HepG2 (cell line): ENCODE data around the gene BAHD1. TPM values are rescaled to one million over a fixed set of nuclear protein-coding genes. Genes with fewer than 3 reads are reported as not detected.

Source experiments
- ATAC-seq: fragments of 200-7000 bp; cut with Tn5 transposase; 3 replicates; pipeline ENCODE4 v1.9.1; 2020; ENCODE audit warnings: mild to moderate bottlenecking, moderate library complexity
- BruUV-seq: library from RNA; stranded (reverse); fragments of 400-500 nt; replicated peaks from 2 replicates; lab custom pipeline; 2021; lab: Mats Ljungman, UMichigan
- CTCF ChIA-PET: fragments of 300-600 bp; formaldehyde crosslinking; extraction: SDS; loops from one replicate; lab custom pipeline; 2021; ENCODE audit warnings: low total read pairs, inconsistent platforms, low intra/inter-chr PET ratio; lab: Yijun Ruan, JAX
- POLR2A ChIA-PET: fragments of 350-600 bp; sonication (Branson Sonifier 250); formaldehyde crosslinking; loops from one replicate; lab custom pipeline; 2020; ENCODE audit warnings: antibody characterized with exemption, inconsistent platforms; lab: Yijun Ruan, JAX
- DNase-seq: peaks from one replicate; pipeline ENCODE4 v3.0.0-alpha.2; 2015; ENCODE audit warnings: low spot score
- FAIRE-seq: peaks from 3 replicates; lab custom pipeline; 2011; peaks lifted over from hg19 to GRCh38; lab: Jason Lieb, UNC
- H2AFZ ChIP-seq: one replicate; pipeline ENCODE4 v1.6.1; 2011; ENCODE audit warnings: low read length, inconsistent platforms
- H3K27ac ChIP-seq: fragments of 300-600 bp; 3 replicates; pipeline ENCODE4 v1.8.0; 2011; ENCODE audit warnings: mixed run types, mild to moderate bottlenecking, mixed read lengths, low read length, inconsistent platforms; ENCODE audit not compliant: insufficient read depth; ENCODE audit errors: extremely low read length
- H3K27me3 ChIP-seq, 2 experiments: fragments of 200-600 bp in 1 of 2; 2 replicates in 1 of 2; 3 replicates in 1 of 2; pipeline versions ENCODE4 v1.6.0 to v1.8.0; 2011; ENCODE audit warnings: low read length in 2 of 2, mild to moderate bottlenecking in 2 of 2, moderate library complexity in 2 of 2, inconsistent platforms in 1 of 2; ENCODE audit not compliant: insufficient read depth in 2 of 2, control insufficient read depth in 1 of 2
- H3K36me3 ChIP-seq, 2 experiments: fragments of 200-600 bp in 1 of 2; replicated peaks in 1 of 2; 2 replicates in 1 of 2; 3 replicates in 1 of 2; pipeline versions ENCODE4 v1.5.1 to v1.8.0; 2011; ENCODE audit warnings: low read length in 2 of 2, inconsistent platforms in 1 of 2; ENCODE audit not compliant: insufficient read depth in 2 of 2, control insufficient read depth in 1 of 2
- H3K4me1 ChIP-seq: 2 replicates; pipeline ENCODE4 v1.5.1; 2012; ENCODE audit warnings: low read length, inconsistent platforms; ENCODE audit not compliant: insufficient read depth
- H3K4me2 ChIP-seq: 2 replicates; pipeline ENCODE4 v1.6.0; 2011; ENCODE audit warnings: low read depth, low read length, inconsistent platforms
- H3K4me3 ChIP-seq, 3 experiments: fragments of 200-600 bp in 1 of 3; sonication (generic), shearing (Covaris generic) in 1 of 3; replicated peaks in 1 of 3; 2 replicates each; pipeline ENCODE4 v1.5.1; 2011 to 2016; ENCODE audit warnings: low read length in 3 of 3, inconsistent platforms in 2 of 3, low read depth in 2 of 3, mild to moderate bottlenecking in 2 of 3, control low read depth in 1 of 3, mixed read lengths in 1 of 3; ENCODE audit not compliant: insufficient read depth in 1 of 3
- H3K79me2 ChIP-seq: one replicate; pipeline ENCODE4 v1.6.1; 2011; ENCODE audit warnings: low read length, inconsistent platforms; ENCODE audit not compliant: insufficient read depth
- H3K9ac ChIP-seq: 2 replicates; pipeline ENCODE4 v1.6.0; 2011; ENCODE audit warnings: mild to moderate bottlenecking, low read depth, low read length, inconsistent platforms; ENCODE audit not compliant: insufficient read depth
- H3K9me3 ChIP-seq: 2 replicates; pipeline ENCODE4 v1.5.1; 2012; ENCODE audit warnings: mild to moderate bottlenecking, low read length
- H4K20me1 ChIP-seq: 2 replicates; pipeline ENCODE4 v1.6.0; 2011; ENCODE audit warnings: inconsistent platforms, mild to moderate bottlenecking, low read length, moderate library complexity; ENCODE audit not compliant: insufficient read depth
- HMG20A ChIP-seq: IDR thresholded peaks from 2 replicates; pipeline ENCODE4 v1.6.1; 2016; ENCODE audit warnings: borderline replicate concordance
- NR2F1 ChIP-seq, 2 experiments: fragments of 450-650 bp in 1 of 2; formaldehyde crosslinking in 1 of 2; IDR thresholded peaks; 2 replicates each; pipeline versions ENCODE4 v1.5.0 to v1.6.1; 2016 to 2020; ENCODE audit warnings: mild to moderate bottlenecking in 1 of 2, missing compliant biosample characterization in 1 of 2, missing genetic modification reagents in 1 of 2, moderate library complexity in 1 of 2
- PLRG1 ChIP-seq: fragments of 450-650 bp; conservative IDR thresholded peaks from 2 replicates; pipeline ENCODE4 v1.6.1; 2016
- ZNF558 ChIP-seq: sonication (generic); formaldehyde crosslinking; IDR thresholded peaks from 2 replicates; pipeline ENCODE4 v1.9.0; 2022; ENCODE audit warnings: mild to moderate bottlenecking, missing genetic modification reagents, borderline replicate concordance
- ZNF83 ChIP-seq: sonication (generic); formaldehyde crosslinking; IDR thresholded peaks from 2 replicates; pipeline ENCODE4 v1.4.0; 2020; ENCODE audit warnings: missing genetic modification reagents, mild to moderate bottlenecking, borderline replicate concordance
- WGBS: methylation state at CpG from one replicate; pipeline ENCODE4 v1.1.6; 2017; ENCODE audit warnings: low lambda C conversion rate; 5-methylcytosine and 5-hydroxymethylcytosine counted together
- in situ Hi-C: cut with HindIII; loops from 2 replicates; pipeline ENCODE4 v1.10.0; 2017; ENCODE audit warnings: low pct_unique_long_range_greater_than_20kb; ENCODE audit not compliant: extremely low pct_ligation_motif_present
- intact Hi-C: fragments of 100-400 bp; cut with micrococcal nuclease; formaldehyde crosslinking; loops from one replicate; pipeline ENCODE4 v1.10.0; 2022; ENCODE audit not compliant: unreplicated experiment
- polyA plus RNA-seq, 8 experiments: library from polyadenylated mRNA; depleted of rRNA in 3 of 8; stranded (reverse) in 7 of 8; unstranded in 1 of 8; fragments of >200 nt; fragmentation: Illumina TruSeq in 4 of 8; extraction: Trizol in 4 of 8; gene quantifications; 2 replicates each; pipeline versions ENCODE4 v1.2.1 to v1.2.3, GENCODE V29; 2011 to 2016; ENCODE audit warnings: low read depth in 4 of 8, missing spikeins in 1 of 8, mixed read lengths in 1 of 8; ENCODE audit not compliant: insufficient read depth in 1 of 8
- total RNA-seq, 5 experiments: library from RNA; depleted of rRNA; stranded (reverse); fragments of >200 nt; fragmentation: Illumina TruSeq; extraction: Trizol; gene quantifications; 2 replicates each; pipeline ENCODE4 v1.2.3, GENCODE V29; 2016; ENCODE audit warnings: low read depth in 1 of 5
- TF ChIP-seq, protein P1 (sequence below): IDR thresholded peaks from 2 replicates; pipeline ENCODE4 v1.6.1; 2016
- TF ChIP-seq, protein P2 (sequence below): sonication (generic); formaldehyde crosslinking; conservative IDR thresholded peaks from 2 replicates; pipeline ENCODE4 v1.5.0; 2020; ENCODE audit warnings: missing genetic modification reagents
- TF ChIP-seq, protein P3 (sequence below): sonication (generic); formaldehyde crosslinking; IDR thresholded peaks from 2 replicates; pipeline ENCODE4 v1.4.0; 2020; ENCODE audit warnings: missing genetic modification reagents

Gene BAHD1
- total and polyA plus RNA-seq, 2 of the 13 experiments (the other 11 are each of a cell fraction or from before 2014, with no cell fraction given) = 3.3 to 8.7 TPM

DNA sequence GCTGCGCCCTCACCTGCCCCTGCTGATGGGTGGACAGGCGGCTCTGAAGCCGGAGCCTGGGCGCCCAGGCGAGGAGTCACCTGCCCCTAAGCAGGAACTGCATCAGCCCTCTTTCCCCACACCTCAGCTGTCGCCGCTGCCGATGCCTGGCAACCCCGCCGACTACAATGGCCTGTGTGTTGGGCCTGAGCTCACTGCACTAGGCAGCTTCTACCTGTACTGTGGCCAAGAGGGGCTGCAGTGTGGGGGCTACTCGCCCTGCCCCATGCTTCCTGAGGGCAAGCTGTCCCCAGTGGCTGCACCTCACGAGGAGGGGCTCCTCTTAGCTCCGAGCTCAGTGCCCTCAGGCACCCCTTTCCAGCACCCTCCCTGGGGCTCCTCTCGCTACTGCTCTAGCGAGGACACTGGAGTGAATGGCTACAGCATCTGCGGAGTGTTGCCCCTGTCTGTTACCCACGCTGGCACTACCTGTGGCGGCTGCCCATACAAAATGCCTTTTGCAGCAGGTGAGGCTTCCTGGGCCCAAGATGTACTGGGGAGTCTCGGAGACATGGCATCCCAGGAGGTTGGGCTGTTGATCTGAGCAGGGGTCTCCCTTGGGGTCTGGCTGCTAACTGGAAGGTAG, 18.8 kb downstream of the BAHD1 start (continued):
- TF ChIP-seq ZNF558 (CRISPR knock-in tag) (no peak), ZNF83 (CRISPR knock-in tag) (no peak)

DNA sequence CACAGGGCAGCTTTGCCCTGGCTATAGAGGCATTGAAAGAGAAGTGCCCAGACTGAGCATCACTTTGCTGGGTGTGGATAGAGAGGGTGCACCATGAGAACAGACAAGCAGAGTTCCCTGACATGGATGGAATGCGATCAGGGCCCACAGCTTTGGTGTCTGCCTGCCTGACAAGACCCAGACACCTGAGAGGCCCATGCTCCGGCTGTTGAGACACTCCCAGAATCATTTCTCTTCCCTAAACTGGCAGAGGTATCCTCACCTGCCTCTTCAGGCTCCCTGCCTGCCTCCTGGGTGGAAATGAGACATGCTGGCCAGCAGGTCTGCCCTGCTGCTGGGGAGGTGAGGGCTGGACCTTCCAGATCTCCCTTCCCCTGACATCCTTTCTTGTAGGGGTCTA, 19.7 kb downstream of the BAHD1 start:
- BruUV-seq = no TSS peak
- H3K9me3 ChIP-seq = no peaks in the 10 kb centered on the region
- CTCF ChIA-PET = no interaction called here
- peaks cover 20% of the 10 kb centered on the region for H3K4me1 ChIP-seq
- intact Hi-C loops = no loop called here
- in situ Hi-C loops = no loop called here
- H4K20me1 ChIP-seq = no peaks in the 10 kb centered on the region
- no peak overlapping the region for H3K27ac ChIP-seq
- TF ChIP-seq NR2F1 (CRISPR knock-in tag; IDR thresholded peaks at IDR 0.05) (no peak), HMG20A (CRISPR knock-in tag) (no peak), PLRG1 (no peak)
- TF ChIP-seq, protein P1, sequence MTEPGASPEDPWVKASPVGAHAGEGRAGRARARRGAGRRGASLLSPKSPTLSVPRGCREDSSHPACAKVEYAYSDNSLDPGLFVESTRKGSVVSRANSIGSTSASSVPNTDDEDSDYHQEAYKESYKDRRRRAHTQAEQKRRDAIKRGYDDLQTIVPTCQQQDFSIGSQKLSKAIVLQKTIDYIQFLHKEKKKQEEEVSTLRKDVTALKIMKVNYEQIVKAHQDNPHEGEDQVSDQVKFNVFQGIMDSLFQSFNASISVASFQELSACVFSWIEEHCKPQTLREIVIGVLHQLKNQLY (CRISPR knock-in tag) = no peak
- TF ChIP-seq, protein P2, sequence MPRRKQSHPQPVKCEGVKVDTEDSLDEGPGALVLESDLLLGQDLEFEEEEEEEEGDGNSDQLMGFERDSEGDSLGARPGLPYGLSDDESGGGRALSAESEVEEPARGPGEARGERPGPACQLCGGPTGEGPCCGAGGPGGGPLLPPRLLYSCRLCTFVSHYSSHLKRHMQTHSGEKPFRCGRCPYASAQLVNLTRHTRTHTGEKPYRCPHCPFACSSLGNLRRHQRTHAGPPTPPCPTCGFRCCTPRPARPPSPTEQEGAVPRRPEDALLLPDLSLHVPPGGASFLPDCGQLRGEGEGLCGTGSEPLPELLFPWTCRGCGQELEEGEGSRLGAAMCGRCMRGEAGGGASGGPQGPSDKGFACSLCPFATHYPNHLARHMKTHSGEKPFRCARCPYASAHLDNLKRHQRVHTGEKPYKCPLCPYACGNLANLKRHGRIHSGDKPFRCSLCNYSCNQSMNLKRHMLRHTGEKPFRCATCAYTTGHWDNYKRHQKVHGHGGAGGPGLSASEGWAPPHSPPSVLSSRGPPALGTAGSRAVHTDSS (CRISPR knock-in tag) = no peak
- TF ChIP-seq, protein P3, sequence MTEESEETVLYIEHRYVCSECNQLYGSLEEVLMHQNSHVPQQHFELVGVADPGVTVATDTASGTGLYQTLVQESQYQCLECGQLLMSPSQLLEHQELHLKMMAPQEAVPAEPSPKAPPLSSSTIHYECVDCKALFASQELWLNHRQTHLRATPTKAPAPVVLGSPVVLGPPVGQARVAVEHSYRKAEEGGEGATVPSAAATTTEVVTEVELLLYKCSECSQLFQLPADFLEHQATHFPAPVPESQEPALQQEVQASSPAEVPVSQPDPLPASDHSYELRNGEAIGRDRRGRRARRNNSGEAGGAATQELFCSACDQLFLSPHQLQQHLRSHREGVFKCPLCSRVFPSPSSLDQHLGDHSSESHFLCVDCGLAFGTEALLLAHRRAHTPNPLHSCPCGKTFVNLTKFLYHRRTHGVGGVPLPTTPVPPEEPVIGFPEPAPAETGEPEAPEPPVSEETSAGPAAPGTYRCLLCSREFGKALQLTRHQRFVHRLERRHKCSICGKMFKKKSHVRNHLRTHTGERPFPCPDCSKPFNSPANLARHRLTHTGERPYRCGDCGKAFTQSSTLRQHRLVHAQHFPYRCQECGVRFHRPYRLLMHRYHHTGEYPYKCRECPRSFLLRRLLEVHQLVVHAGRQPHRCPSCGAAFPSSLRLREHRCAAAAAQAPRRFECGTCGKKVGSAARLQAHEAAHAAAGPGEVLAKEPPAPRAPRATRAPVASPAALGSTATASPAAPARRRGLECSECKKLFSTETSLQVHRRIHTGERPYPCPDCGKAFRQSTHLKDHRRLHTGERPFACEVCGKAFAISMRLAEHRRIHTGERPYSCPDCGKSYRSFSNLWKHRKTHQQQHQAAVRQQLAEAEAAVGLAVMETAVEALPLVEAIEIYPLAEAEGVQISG (CRISPR knock-in tag) = no peak
- no peaks in the 10 kb centered on the region for H3K27me3 ChIP-seq
- H3K9ac ChIP-seq = no peak overlapping the region
- POLR2A ChIA-PET = no interaction called here
- no peak for DNase-seq
- no peak overlapping the region for H3K4me3 ChIP-seq
- H2AFZ ChIP-seq = no peak overlapping the region
- peaks cover 14% of the 10 kb centered on the region for H3K79me2 ChIP-seq
- H3K36me3 ChIP-seq = peaks cover 20 to 41% of the 10 kb centered on the region in 2 experiments; a peak in 4 of 5 replicates
- no peak overlapping the region for H3K4me2 ChIP-seq
- WGBS = 100% methylated on average over 2 of the region's 2 CpGs
- no peak for ATAC-seq
- no peak for FAIRE-seq
